GM21528 (cell line): ENCODE measurements around the gene RAB12.

Experiments used
- ATAC-seq: cut with Tn5 transposase; IDR thresholded peaks from one replicate; pipeline ENCODE4 v1.9.1; 2021; ENCODE audit warnings: mild to moderate bottlenecking, moderate library complexity; ENCODE audit not compliant: unreplicated experiment, low FRiP score

RAB12 gene

GRCh38 chr18:8681196-8681595 is 72.0 kb downstream of the RAB12 start:
- no peak for ATAC-seq

- no peak for ATAC-seq
Measured at GRCh38 chr18:8684577-8684976, 75.3 kb downstream of the RAB12 start.

- no peak for ATAC-seq
Measured at GRCh38 chr18:8685141-8685913, 76.1 kb downstream of the RAB12 start.

GRCh38 chr18:8685914-8686216 is 76.6 kb downstream of the RAB12 start:
- no peak for ATAC-seq

GRCh38 chr18:8686611-8687010 is 77.4 kb downstream of the RAB12 start:
- no peak for ATAC-seq

- ATAC-seq = no peak
Measured at GRCh38 chr18:8688216-8688800, 79.1 kb downstream of the RAB12 start.

DNA sequence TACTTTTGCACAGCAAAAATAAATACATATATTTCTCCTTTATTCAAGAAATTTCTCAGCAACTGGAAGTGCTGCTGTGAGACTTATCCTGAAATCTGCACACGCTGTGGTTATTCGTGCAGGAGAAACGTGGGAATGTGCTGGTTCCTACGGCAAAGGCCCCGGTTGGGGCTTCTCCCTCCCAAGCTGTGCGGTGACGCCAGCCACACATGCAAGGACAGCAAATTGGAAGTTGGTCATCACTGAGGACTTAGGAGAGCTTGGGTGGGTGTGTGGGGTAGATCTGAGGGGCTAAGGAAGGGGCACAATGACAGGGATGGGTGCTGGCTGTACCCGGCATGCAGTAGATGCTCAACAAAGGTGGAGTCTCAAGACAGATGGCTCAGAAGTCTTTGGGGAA is 79.6 kb downstream of the RAB12 start:
- no peak for ATAC-seq
